Erythroblast (primary cell): ENCODE results near the gene PLCL2.

Source experiments
- GATA1 ChIP-seq: IDR thresholded peaks from 2 replicates; pipeline ENCODE4 v1.6.1; 2011; ENCODE audit warnings: low read depth, mild to moderate bottlenecking, control low read depth, low read length, moderate library complexity
- POLR2A ChIP-seq: IDR thresholded peaks from 2 replicates; pipeline ENCODE4 v1.6.1; 2011; ENCODE audit warnings: mild to moderate bottlenecking, low read length

GRCh38 chr3:17047894-17048293 lies 163.1 kb downstream of the PLCL2 start:
- TF ChIP-seq POLR2A (no peak), GATA1 (no peak)
